Smooth muscle cell (in vitro differentiated cells): ENCODE data around the gene IL22RA2. TPM values are rescaled to one million over a fixed set of nuclear protein-coding genes. Genes with fewer than 3 reads are reported as not detected.

ENCODE experiments used
- DNase-seq: peaks from one replicate; lab custom pipeline; 2025; ENCODE audit not compliant: unreplicated experiment; lab: John Stamatoyannopoulos, UW
- H2AFZ ChIP-seq: fragments of 200-600 bp; sonication (generic); 2 replicates; pipeline ENCODE4 v1.6.0; 2016; ENCODE audit warnings: antibody characterized with exemption, low read depth, mild to moderate bottlenecking
- H3F3A ChIP-seq: fragments of 200-600 bp; sonication (generic); 2 replicates; pipeline ENCODE4 v1.6.0; 2017; ENCODE audit warnings: antibody characterized with exemption, low read depth
- H3K27ac ChIP-seq: fragments of 200-600 bp; sonication (generic); 2 replicates; pipeline ENCODE4 v1.5.1; 2016; ENCODE audit warnings: low read depth, mild to moderate bottlenecking
- H3K27me3 ChIP-seq: fragments of 200-600 bp; sonication (generic); 2 replicates; pipeline ENCODE4 v1.6.1; 2016; ENCODE audit warnings: low read depth, mild to moderate bottlenecking
- H3K36me3 ChIP-seq: fragments of 200-600 bp; sonication (generic); 2 replicates; pipeline ENCODE4 v1.5.1; 2016; ENCODE audit warnings: low read depth
- H3K4me1 ChIP-seq: fragments of 200-600 bp; sonication (generic); 2 replicates; pipeline ENCODE4 v1.5.1; 2016; ENCODE audit warnings: low read depth
- H3K4me2 ChIP-seq: fragments of 200-600 bp; sonication (generic); 2 replicates; pipeline ENCODE4 v1.6.0; 2016; ENCODE audit warnings: mild to moderate bottlenecking
- H3K4me3 ChIP-seq: fragments of 200-600 bp; sonication (generic); 2 replicates; pipeline ENCODE4 v1.5.1; 2016; ENCODE audit warnings: mild to moderate bottlenecking
- H3K79me2 ChIP-seq: fragments of 200-600 bp; sonication (generic); 2 replicates; pipeline ENCODE4 v1.6.0; 2016; ENCODE audit warnings: low read depth, mild to moderate bottlenecking
- H3K9ac ChIP-seq: fragments of 200-600 bp; sonication (generic); 2 replicates; pipeline ENCODE4 v1.6.0; 2016; ENCODE audit warnings: low read depth
- H3K9me3 ChIP-seq: fragments of 200-600 bp; sonication (generic); replicated peaks from 2 replicates; pipeline ENCODE4 v1.5.1; 2016; ENCODE audit warnings: low read depth
- H4K20me1 ChIP-seq: fragments of 200-600 bp; sonication (generic); 2 replicates; pipeline ENCODE4 v1.6.0; 2016; ENCODE audit warnings: low read depth
- WGBS: methylation state at CpG from one replicate; pipeline ENCODE4 v1.1.7; 2016; ENCODE audit warnings: low lambda C conversion rate; 5-methylcytosine and 5-hydroxymethylcytosine counted together
- polyA plus RNA-seq: library from polyadenylated mRNA; unstranded; fragments of >200 nt; fragmentation: Nextera tagmentation; extraction: Ambion mirVana; gene quantifications from 2 replicates; pipeline ENCODE4 v1.2.1, GENCODE V29; 2016
- total RNA-seq: library from RNA; depleted of rRNA; stranded (reverse); fragments of >200 nt; gene quantifications from 2 replicates; pipeline ENCODE4 v1.2.3, GENCODE V29; 2014
- TF ChIP-seq, protein P1 (sequence below): fragments of 200-600 bp; sonication (generic); IDR thresholded peaks from 2 replicates; pipeline ENCODE4 v1.5.1; 2017; ENCODE audit warnings: borderline replicate concordance, mild to moderate bottlenecking, antibody characterized with exemption; ENCODE audit not compliant: insufficient read depth, poor library complexity, severe bottlenecking

The IL22RA2 gene
- total and polyA plus RNA-seq, 2 experiments from 2014 or later, result not detected

DNA sequence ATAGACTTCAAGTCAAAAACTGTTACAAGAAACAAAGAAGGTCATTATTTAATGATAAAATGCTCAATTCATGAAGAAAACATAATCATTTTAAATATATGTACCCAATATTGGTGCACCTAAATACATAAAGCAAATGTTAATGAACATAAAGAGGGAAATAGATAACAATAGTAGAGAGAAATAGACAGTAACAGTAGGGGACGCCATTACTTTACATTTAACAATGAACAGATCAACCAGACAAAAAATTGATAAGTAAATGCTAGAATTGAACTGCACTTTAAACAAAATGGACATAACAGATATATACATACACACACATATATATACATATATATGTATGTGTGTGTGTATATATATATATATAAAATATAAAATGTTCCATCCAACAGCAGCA lies 37.4 kb downstream of the IL22RA2 start:
- Histone ChIP-seq H3K27me3 (no peaks in the 10 kb centered on the region), H3K4me2 (no peak overlapping the region), H3K27ac (no peak overlapping the region), H3K79me2 (no peaks in the 10 kb centered on the region), H3K4me3 (no peak overlapping the region), H3K9me3 (no peaks in the 10 kb centered on the region), H3K36me3 (no peaks in the 10 kb centered on the region), H4K20me1 (no peaks in the 10 kb centered on the region), H3F3A (no peaks in the 10 kb centered on the region), H3K4me1 (no peaks in the 10 kb centered on the region), H2AFZ (no peak overlapping the region), H3K9ac (no peak overlapping the region)
- no peak for DNase-seq
- 63% methylated on average over 1 of the region's 1 CpG for WGBS
- TF ChIP-seq, protein P1, sequence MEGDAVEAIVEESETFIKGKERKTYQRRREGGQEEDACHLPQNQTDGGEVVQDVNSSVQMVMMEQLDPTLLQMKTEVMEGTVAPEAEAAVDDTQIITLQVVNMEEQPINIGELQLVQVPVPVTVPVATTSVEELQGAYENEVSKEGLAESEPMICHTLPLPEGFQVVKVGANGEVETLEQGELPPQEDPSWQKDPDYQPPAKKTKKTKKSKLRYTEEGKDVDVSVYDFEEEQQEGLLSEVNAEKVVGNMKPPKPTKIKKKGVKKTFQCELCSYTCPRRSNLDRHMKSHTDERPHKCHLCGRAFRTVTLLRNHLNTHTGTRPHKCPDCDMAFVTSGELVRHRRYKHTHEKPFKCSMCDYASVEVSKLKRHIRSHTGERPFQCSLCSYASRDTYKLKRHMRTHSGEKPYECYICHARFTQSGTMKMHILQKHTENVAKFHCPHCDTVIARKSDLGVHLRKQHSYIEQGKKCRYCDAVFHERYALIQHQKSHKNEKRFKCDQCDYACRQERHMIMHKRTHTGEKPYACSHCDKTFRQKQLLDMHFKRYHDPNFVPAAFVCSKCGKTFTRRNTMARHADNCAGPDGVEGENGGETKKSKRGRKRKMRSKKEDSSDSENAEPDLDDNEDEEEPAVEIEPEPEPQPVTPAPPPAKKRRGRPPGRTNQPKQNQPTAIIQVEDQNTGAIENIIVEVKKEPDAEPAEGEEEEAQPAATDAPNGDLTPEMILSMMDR, result no peak

DNA sequence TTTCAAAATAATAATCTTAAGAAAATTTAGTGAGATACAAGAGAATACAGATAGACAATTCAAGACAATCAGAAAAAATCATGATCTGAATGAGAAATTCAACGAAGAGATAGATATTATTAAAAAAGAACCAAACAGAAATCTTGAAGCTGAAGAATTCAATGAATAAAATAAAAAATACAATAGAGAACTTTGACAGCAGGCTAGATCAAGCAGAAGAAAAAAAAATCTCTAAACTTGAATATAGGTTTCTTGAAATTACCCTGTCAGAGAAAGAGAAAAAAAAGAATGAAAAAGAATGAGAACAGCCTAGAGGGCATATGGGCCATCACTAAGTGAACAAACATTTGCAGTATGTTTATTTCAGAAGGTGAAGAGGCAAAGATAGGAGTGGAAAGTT lies 39.0 kb downstream of the IL22RA2 start:
- H3F3A ChIP-seq, result no peaks in the 10 kb centered on the region
- no peak overlapping the region for H3K4me2 ChIP-seq
- no peak overlapping the region for H3K4me3 ChIP-seq
- H3K27ac ChIP-seq, result no peak overlapping the region
- 85% methylated on average over 1 of the region's 1 CpG for WGBS
- no peaks in the 10 kb centered on the region for H4K20me1 ChIP-seq
- no peaks in the 10 kb centered on the region for H3K79me2 ChIP-seq
- TF ChIP-seq, protein P1, result no peak
- H3K27me3 ChIP-seq, result no peaks in the 10 kb centered on the region
- no peak overlapping the region for H2AFZ ChIP-seq
- H3K4me1 ChIP-seq, result no peaks in the 10 kb centered on the region
- DNase-seq, result no peak
- no peaks in the 10 kb centered on the region for H3K36me3 ChIP-seq
- H3K9me3 ChIP-seq, result no peaks in the 10 kb centered on the region
- H3K9ac ChIP-seq, result no peak overlapping the region

GRCh38 chr6:137133122-137133521 lies 40.3 kb downstream of the IL22RA2 start:
- DNase-seq, result no peak
- no peaks in the 10 kb centered on the region for H4K20me1 ChIP-seq
- no peaks in the 10 kb centered on the region for H3K36me3 ChIP-seq
- no peaks in the 10 kb centered on the region for H3K9me3 ChIP-seq
- H3K4me2 ChIP-seq, result no peak overlapping the region
- no peaks in the 10 kb centered on the region for H3K4me1 ChIP-seq
- no peaks in the 10 kb centered on the region for H3K79me2 ChIP-seq
- H3K27me3 ChIP-seq, result no peaks in the 10 kb centered on the region
- no peak overlapping the region for H3K4me3 ChIP-seq
- H2AFZ ChIP-seq, result no peak overlapping the region
- WGBS, result 94% methylated on average over 3 of the region's 3 CpGs
- no peak overlapping the region for H3K9ac ChIP-seq
- no peak overlapping the region for H3K27ac ChIP-seq
- TF ChIP-seq, protein P1, result no peak
- H3F3A ChIP-seq, result no peaks in the 10 kb centered on the region

DNA sequence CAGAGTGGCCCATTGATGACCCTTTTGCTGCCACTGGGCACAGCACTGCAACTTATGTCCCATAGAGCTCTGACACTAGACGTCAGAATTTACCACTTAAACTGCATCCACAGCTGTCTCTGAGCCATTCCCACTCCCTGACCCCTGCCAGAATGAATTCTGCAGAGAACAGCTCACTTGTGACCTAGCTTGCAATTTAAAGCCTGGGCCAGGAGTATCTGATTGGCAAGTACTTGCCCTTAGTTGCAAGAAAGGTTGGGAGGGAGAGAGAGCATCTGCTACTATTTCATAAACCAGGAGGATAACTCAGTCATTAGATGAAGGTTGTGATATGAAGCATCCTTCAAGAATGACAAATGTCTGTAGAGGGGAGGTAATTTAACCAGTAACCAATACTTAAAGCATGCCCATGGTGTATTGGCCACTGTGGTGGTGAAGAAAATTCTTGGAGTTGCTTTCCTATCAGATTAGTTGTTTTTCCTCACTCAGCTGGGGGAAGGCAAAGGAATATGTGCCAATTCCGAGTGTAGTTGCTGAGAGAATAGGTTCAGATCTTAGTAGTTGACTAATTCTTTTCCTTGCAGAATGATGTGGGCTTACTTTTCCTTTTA lies 46.5 kb downstream of the IL22RA2 start:
- Histone ChIP-seq H3K4me1 (no peaks in the 10 kb centered on the region), H3K36me3 (no peaks in the 10 kb centered on the region), H3K4me2 (no peak overlapping the region), H3K4me3 (no peak overlapping the region), H2AFZ (no peak overlapping the region), H3K27me3 (no peaks in the 10 kb centered on the region), H3K79me2 (no peaks in the 10 kb centered on the region), H3K27ac (no peak overlapping the region), H3F3A (no peaks in the 10 kb centered on the region), H4K20me1 (no peaks in the 10 kb centered on the region), H3K9me3 (no peaks in the 10 kb centered on the region), H3K9ac (no peak overlapping the region)
- TF ChIP-seq, protein P1, result no peak
- 86% methylated on average over 2 of the region's 2 CpGs for WGBS
- no peak for DNase-seq
